NCI-H345 treated with DMSO at 0.1 percent for 48 hours (cell line): ENCODE measurements around the gene ABR.
"Not testable (repeated sequence)": the region's sequence is repeated elsewhere in the genome, so short reads cannot be mapped to it uniquely, and the experiment has no call there.

Experiments used
- DNase-seq: peaks from one replicate; lab custom pipeline; 2025; ENCODE audit not compliant: unreplicated experiment; lab: John Stamatoyannopoulos, UW

Gene ABR

DNA sequence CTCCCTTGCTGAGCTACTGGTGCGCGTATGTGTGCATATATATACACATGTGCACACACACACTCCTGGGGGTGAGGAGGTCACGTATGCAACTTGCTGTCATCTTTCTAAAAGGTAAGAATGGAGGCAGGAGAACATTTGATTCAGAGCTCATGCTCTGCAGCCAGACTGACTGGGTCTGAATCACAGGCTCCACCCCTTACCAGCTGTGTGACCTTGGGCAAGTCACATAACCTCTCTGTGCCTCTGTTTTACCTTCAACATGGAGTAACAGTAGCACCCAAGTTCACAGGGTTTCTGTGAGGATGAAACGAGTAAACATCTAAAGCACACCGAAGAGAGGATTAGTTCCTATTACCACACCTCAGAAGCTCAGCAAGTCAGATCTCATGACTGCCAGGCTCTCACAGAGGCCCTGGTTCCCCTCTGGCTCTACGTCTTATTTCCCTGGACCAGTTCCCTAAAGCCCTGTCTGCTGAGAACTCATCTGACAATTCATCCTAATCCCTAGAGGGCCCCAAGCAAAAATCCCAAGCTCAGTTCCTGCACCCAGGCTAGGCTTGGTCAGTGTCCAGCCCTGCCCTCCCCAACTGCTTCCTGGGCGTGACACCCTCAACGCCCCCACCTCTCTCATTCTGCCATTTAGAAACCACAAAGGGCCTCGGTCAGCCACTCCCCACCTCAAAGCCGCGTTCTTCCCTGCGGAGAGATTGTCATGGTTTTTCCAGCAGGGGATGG lies 28.7 kb downstream of the ABR start:
- no peak for DNase-seq

GRCh38 chr17:1149869-1150268 lies 29.9 kb downstream of the ABR start:
- no peak for DNase-seq

DNA sequence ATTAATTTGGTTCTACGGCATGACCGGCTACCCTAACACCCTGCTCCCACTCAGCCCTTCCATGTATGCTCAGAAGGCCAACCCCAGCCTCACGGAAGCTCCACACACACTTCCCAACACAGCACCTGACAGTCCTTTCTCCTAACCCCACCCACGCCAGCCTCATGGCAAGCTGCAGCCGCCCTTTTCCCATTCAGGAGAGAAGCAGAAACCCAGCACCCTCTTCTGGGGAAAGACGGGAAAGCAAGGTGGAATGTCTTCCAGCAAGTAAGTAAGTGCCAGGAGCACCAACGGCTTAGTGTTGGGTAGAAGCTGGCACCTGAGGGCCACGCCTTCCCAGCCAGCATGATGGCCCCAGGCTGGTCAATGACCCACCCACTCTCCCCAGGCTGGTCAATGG lies 32.1 kb downstream of the ABR start:
- DNase-seq, result no peak

GRCh38 chr17:1146561-1147265 lies 33.1 kb downstream of the ABR start:
- no peak for DNase-seq

DNA sequence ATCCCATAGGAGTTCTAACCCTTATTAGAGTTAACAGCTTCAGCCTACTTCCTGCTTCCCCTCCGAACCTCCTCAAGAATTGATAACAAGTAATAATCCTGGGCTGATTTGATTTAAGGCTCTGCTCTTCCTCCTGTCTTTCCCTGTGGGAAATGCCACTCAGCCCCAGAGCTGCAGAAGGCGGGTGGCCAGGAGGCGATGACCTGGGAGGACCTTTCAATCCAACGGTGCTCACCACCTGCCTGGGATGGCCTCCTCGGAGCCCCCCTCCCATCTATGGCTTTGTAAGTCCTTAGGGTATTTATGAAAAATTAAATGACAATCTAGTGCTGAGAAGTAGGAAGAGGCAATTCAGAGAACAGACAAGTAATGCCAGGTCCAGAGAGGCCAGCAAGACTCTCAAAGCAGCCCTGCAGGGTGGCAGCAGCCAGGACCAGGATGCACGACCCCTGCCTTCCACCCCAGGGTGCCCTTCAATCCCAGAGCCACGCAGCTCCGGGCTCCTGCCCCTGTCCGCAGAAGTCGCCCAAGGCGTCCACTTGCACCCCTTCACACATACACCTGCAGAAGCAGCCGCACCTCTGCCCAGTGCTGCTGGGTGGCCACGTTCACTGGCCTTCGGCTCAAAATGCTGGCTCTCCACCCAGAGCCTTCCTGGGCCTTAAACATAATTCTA lies 34.3 kb downstream of the ABR start:
- no peak for DNase-seq

DNA sequence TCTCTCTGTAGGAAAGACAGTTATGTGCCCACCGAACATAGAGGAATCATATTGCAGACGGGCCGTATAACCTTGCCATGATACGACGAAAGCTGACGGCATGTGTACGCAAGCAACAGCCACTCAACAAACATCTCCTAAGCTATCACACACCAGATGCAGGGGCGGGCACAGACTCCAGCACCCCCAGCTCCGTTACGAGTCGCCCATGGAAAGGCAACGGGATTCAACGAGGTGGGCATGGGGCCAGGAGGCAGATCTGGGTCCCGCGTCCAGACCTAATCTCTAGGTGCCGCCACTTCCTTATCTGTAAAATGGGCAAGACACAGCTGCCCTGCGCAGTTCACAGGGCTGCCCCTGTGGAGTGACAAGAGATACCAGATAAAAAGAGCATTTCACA lies 35.6 kb downstream of the ABR start:
- no peak for DNase-seq

DNA sequence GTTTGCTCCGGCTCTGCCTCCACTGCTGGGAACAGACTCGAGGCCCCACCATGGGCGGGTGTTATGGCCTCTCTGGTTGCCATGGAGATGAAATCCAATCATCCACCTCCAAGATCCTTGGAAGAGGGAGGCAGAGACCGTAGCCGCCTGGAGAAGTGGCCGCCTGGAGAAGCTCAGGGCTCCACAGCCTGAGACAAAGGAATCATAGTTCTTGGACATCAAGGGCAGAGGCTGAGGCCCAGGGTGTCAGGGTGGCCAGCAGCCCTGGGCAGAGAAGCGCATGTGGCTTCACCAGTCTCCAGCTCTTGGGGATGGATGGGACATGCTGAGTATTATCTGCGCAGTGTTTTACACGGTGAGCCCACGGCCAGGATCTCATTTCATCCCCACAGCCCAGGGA lies 36.2 kb downstream of the ABR start:
- no peak for DNase-seq

DNA sequence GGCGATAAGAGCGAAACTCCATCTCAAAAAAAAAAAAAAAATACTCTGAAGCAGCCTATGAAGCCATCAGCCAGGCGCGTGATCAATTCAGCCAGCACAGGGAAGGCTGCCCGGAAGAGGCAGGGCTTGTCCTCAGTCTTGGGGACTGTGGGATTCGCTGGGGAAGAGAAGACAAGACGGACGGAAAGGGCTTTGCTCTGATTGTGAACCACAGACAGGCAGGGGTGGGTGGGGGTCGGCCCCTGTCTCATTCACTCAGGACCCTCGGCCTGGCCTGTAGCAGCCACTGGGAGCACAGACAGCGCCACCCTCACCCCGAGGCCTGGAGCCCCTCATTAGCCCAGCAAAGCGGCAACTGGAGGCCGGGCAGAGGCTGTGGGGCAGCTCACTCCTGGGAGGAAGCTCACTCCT lies 37.2 kb downstream of the ABR start:
- DNase-seq, result no peak

- no peak for DNase-seq
Observed at GRCh38 chr17:1137465-1137894, 42.3 kb downstream of the ABR start.

DNA sequence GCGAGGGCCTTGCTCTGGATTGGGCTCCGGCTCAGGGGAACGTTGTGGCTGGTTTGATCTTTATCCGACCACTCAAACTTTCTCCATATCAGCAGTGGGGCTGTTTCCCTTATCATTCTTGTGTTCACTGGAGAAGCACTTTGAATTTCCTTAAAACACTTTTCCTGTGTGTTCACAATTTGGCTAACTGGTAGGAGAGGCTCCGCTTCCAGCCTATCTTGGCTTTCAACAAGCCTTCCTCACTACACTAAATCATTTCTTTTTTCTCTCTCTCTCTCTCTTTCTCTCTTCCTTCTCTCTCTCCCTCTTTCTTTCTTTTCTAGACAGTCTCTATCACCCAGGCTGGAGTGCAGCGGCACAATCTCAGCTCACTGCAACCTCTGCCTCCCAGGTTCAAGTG lies 43.0 kb downstream of the ABR start:
- no peak for DNase-seq

DNA sequence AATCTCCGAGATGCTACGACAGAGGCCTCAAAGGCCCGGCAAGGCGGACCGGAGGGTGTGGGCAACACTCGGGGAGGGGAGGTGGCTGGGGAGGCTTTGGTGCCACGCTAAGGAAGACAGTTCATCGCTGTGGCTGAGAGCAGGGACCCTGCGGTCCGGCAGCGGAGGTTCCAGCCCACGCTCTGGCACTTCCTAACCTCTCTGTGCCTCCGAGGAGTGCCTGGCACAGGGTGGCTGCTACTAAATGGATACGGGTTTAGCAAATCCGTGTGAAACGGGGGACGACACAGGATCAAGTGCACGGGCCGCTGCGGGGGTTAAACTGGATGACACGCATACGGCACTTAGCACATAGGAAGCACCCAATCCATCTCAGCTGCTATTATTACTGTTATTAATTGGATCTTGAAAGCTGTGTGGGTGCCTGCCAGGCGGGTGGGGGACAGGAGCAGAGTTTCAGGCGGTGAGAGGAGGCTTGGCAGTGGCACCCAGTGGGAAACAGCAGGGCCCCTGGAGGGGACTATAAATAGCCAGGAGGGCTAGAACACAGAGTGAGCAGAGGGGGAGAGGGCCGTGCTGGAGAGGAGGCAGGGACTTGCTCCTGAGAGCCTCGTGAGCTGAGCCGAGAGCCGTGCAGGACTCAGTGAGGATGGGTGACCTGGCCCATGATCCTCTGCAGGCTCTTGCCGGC lies 45.0 kb downstream of the ABR start:
- DNase-seq, result no peak

DNA sequence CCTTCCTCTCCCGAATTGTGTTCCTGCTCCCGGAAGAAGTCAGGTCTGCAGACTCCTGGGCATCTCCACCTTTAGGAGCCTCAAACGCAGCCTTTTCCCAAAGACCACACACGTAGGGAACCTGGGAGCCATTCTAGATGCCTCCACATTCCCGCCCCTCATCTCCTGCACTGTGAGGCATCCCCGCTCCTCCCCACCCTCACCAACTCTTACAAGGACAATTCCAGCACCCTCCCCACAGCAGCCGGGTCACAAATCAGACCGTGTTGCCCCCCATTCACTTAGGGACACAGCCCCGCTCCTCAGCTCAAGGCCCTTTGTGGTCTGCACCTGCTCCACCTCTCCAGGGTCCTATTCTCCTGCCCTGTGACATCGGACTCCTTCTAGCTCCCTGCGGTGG lies 49.6 kb downstream of the ABR start:
- DNase-seq, result no peak

DNA sequence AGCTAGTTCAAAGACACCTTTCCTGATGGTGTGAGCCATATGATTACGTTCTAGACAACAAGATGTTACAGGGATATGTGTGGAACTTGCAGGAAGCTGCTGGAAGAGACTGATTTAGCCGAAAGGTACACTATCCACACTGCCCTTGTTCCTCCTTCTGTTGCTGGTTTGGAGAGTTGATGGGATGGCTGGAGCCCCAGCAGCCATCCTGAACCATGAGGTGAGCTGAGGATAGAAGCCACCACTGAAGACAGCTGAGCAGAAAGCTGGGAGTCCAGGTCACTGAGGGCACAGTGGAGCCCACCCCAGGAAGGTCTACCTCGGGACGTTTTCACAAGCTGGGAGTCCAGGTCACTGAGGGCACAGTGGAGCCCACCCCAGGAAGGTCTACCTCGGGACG lies 51.3 kb downstream of the ABR start:
- not testable (repeated sequence) for DNase-seq

DNA sequence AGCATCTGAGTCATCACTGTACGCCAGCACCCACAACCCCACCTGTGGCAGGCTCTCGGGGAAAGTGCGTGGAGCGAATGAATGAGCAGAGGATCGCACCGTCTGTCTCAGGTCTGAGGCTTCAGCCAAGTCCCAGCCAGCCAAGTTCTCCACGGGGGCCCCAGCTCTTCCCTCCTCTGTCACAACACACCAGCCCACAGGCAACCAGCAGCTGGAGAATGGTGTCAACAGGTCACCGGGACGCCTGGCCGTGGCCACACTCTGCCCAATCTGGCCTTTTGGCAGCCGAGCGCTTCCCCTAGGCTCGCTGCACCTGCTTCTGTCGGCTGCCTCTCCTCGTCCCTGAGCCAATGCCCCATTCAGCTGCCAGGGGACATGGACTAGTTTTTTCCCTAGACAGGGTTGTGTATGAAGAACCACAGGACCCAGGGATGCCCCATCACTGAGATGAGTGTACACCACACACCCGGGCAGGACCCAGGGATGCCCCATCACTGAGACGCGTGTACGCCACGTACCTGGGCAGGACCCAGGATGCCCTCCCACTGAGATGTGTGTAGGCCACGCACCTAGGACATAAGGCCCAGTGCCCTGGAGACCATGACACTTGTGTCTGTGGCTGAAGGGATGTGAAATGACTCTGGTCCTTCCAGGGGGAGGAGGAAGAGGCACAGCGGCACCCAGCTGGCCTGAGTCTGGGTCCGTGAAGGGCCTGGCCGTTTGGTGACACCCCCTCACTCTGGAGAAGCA lies 52.8 kb downstream of the ABR start:
- DNase-seq, result no peak

DNA sequence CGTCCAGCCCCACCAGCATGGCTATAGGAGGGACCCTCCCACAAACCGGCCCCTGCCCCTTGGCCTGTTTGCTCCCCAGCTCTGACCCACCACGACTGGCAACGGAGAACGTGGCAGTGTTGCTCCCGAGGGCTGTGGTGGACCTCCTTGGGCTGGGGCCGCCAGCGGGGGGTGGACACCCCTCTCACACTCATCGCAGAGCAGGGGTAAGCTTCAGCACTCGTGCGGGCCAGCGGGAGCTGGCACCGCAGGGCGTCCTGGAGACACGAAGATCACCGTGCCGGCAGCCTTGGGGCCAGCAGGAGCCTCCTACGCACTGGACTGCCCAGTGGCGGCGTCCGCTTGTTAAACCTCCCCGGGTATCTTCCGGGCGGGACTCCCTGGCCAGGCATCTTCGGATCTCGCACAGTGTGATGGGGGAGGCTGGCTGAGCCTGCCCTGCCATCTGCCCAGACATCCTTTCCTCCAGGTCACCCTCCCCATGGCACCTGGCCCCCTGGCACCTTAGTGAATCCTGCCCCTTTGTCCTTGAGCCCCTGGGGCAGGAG lies 53.5 kb downstream of the ABR start:
- DNase-seq, result no peak

GRCh38 chr17:1125788-1126145 lies 54.0 kb downstream of the ABR start:
- no peak for DNase-seq

- DNase-seq, result no peak
Observed at GRCh38 chr17:1124896-1125787, 54.6 kb downstream of the ABR start.

DNA sequence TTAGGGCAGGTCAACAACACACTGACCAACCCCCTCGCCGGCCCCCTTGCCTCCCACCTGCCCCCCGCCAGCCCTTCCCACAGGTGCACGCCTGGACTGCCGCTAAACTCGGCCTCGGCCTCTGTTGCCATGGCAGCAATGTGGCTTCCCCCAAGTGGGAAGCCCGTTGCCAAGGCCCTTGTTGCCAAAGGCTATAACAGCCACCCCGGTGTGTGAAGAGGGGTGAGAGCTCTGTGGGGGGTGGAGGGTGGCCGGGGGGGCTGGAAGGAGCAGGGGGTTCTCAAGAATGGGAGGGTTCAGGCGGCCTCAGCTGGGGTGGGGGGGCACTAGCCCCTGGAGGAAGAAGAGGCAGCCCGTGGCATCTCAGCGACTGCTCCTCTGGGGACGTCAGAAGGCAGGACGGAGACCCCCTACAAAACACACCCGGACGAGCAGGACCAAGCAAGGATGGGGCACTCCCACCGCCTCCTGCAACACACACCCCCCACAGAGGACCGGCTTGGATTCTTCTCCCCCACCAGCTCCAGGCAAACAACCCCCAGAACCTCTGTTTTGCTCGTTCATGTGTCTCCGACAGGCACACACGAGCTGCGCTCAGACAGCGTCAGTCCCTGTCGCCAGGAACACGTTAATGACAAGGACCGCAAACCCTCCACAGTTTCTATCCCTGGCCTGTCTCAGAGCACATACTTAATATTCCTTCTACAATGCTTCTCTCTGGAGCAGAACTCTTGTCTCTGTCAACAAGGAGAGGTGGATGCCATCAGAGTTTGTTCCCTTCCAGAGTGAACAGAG lies 55.7 kb downstream of the ABR start:
- DNase-seq, result no peak

GRCh38 chr17:1123393-1123831 lies 56.4 kb downstream of the ABR start:
- no peak for DNase-seq
